HG03521 (cell line): ENCODE measurements around the gene SIPA1.

Experiments
- ATAC-seq: cut with Tn5 transposase; IDR thresholded peaks from one replicate; pipeline ENCODE4 v1.9.1; 2021; ENCODE audit warnings: mild to moderate bottlenecking, moderate library complexity; ENCODE audit not compliant: unreplicated experiment

The SIPA1 gene, protein sequence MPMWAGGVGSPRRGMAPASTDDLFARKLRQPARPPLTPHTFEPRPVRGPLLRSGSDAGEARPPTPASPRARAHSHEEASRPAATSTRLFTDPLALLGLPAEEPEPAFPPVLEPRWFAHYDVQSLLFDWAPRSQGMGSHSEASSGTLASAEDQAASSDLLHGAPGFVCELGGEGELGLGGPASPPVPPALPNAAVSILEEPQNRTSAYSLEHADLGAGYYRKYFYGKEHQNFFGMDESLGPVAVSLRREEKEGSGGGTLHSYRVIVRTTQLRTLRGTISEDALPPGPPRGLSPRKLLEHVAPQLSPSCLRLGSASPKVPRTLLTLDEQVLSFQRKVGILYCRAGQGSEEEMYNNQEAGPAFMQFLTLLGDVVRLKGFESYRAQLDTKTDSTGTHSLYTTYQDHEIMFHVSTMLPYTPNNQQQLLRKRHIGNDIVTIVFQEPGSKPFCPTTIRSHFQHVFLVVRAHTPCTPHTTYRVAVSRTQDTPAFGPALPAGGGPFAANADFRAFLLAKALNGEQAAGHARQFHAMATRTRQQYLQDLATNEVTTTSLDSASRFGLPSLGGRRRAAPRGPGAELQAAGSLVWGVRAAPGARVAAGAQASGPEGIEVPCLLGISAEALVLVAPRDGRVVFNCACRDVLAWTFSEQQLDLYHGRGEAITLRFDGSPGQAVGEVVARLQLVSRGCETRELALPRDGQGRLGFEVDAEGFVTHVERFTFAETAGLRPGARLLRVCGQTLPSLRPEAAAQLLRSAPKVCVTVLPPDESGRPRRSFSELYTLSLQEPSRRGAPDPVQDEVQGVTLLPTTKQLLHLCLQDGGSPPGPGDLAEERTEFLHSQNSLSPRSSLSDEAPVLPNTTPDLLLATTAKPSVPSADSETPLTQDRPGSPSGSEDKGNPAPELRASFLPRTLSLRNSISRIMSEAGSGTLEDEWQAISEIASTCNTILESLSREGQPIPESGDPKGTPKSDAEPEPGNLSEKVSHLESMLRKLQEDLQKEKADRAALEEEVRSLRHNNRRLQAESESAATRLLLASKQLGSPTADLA

DNA sequence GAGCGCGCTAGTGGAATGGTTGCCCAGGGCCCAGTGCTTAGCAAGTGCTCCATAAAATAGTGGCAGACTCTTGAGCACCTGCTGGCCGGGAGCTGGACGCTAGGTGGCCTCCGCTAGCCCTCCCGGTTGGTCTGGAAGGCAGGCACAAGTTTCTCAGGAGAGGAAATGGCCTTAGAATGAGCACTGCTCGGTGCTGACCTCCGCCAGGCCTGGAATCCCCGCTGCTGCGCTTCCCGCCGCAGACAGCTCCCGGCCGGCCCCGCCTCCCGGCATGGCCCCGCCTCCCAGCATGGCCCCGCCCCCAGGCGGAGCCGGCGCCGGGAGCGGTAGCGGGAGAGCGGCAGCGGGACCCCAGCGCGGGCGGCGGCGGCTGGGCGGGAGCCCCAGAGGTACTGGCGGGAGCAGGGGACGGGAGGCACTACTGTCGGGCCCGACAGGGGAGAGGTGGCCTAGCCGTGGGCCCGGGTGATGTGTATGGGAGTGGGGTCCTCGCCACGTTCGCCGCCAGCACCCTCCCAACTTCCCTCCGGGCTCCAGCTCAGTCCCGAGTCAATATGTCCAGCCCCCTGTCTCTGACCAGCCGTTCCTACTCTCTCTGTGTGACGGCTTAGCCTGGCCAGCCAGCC lies at the start of gene SIPA1:
Gene SIPA1 (plus strand): TSS at position 308 of the 626 bp plus-strand sequence. CDS start 2,821 bp downstream, outside the sequence.
- ATAC-seq, result peak; percentile 30

DNA sequence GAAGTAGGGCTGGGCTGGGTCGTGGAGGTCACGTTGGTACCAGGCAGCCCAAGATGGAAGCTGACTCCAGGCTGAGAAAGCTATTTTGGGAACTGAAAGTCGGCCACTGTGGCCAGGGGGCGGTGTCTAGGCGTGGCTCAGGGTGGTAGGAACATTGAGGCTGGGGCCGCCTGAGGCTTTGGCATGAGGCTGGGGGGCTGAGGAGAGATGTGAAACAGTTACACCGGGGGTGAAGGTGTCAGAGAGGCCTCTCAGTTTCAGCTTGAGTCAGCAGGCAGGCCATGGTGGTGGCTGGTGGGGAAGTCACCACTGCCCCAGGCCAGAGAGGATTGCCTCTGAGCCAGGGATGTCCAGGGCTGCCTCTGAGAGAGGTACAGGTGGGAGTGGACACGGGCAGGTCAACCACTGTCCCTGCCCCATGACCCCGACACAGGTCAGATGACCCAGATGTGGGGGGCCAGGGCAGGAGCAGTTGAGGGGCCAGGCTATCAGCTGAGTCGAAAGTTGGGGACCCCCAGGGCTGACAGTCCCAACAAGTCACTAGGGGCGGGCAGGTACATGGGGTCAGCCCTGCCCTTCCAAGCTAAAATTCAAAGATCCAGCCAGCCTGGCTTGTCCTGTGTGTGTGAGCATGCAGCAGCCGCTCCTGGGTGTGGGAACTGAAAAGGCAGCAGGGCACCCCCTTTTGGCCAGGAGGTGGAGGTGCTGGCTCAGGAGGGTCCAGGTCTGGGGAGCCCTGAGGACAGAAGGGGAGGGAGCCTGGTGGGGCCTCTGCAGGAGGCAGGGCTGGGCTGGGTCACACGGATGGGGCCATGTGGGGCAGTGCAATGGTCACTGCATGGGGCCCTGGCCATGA lies 49.5 kb upstream of the SIPA1 start:
- ATAC-seq, result peak; percentile 78

DNA sequence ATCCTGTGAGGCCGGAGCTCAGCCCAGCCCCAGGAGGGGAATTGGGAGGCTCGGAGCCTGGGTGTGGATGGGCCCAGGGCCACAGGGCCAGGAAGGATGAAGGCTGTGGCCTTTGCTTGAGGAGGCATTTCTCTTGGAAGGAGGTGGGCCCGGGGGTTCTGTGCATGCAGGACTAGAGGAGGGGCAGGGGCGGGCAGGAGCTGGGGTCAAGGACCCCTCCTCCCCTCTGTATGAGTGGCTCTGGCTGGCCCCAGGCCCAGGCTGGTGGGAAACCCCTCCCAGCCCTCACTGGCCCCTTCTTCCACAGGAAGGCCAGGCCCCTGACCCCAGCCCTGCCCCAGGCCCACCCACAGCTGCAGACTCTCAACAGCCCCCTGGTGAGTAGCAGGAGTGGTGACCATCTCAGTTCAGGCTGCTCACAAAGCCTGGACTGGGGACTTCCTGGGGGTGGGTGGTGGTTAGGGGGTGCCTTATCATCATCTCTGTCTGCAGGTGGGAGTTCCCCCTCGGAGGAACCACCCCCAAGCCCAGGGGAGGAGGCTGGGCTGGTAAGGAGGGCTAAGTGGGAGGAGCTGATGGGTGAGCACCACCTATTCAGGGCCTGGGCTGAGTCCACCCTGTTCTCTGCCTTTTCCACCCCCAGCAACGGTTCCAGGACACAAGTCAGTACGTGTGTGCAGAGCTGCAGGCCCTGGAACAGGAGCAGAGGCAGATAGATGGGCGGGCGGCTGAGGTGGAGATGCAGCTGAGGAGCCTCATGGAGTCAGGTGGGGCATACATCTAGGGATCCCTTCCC lies 48.3 kb upstream of the SIPA1 start:
- ATAC-seq, result no peak

GRCh38 chr11:65590240-65590738 lies 47.6 kb upstream of the SIPA1 start:
- no peak for ATAC-seq

GRCh38 chr11:65591939-65592857 lies 45.7 kb upstream of the SIPA1 start:
- no peak for ATAC-seq

DNA sequence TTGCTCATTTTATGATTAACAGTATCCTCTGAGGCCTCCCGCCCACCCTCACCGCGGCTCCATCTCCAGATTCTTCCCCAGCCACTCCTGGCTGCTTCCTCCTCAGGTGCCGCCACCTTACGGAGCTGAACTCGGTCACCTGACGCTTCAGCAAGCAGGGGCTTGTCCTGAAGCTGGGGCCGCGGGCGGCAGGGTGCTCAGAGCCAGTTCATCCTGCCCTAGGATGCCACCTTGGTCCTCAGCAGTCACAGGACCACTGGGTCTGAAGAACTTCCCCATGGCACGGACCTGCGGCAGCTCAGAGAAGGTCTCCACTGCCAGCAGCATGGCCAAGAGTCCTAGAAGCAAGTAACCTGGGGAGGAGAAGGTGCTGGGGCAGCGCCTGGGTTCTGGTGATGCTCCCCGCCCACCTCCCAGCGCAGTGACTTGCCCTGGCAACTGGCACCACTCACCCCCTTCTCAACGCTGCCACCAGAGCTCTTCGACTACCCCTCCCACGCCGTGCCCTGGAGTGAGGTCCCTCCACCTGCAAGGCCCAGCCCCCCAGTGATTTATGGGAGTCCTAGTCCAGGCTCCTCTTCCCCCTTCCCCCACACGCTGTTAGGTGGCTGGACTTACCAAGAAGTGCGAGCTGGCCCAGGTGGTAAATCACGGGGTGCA lies 44.9 kb upstream of the SIPA1 start:
- no peak for ATAC-seq

- no peak for ATAC-seq
Observed at GRCh38 chr11:65593518-65594414, 44.1 kb upstream of the SIPA1 start.

DNA sequence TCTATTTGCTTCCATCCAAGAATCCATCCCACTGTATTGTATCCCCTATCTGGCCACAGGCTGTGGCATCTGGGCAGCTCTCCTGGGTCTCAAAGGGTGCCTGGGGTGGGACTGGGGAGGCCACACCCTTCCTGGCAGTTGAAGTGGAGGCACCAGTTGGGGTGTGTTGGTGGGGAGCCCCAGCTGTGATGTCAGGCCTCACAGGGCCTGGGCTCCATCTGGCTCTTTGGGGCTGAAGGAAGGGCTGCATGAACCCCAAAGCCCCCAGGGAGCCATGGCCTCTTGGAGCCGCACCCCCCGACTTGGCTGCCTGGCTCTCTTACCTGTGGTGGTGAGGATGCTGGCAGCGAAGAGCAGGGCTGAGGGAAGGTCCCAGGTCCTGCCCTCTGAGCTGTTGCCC lies 42.8 kb upstream of the SIPA1 start:
- no peak for ATAC-seq

DNA sequence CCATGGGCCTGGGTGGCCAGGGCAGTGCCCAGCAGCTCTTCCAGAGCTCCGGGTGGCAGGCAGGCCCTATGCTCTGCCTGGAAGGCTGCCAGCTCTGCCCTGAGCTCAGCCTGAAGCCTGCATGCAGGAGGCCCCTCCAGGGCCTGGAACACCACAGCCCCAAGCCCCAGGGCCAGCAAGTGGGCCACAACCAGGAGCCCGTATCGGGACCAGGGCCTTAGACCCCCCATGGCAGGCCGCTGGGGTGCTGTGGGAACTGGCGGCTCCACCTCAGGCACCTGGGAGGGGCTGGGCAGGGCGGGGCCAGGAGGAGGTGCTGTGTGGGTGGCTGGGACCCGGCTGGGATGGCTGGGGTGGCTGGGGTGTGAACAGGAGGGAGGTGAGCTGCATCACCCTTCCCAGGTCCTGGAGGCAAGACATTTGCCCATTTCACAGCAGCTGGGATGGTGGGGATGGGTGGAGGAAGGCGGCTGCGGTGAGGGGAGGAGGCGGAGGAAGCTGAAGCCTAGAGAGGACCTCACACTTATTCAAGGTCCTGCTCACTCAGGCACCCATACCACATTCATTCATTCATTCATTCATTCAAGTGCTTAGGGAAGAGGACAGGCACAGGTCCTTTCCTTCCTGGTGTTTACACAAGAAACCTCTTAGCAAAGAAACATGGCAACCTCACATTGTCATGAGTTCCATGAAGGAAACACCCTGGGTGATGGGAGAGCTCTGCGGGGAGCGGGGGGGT lies 42.2 kb upstream of the SIPA1 start, which contains the start of gene KCNK7:
Gene KCNK7 (minus strand): TSS at position 258 of the 739 bp plus-strand sequence. CDS start 28 bp downstream, at position 230.
- ATAC-seq, result no peak

DNA sequence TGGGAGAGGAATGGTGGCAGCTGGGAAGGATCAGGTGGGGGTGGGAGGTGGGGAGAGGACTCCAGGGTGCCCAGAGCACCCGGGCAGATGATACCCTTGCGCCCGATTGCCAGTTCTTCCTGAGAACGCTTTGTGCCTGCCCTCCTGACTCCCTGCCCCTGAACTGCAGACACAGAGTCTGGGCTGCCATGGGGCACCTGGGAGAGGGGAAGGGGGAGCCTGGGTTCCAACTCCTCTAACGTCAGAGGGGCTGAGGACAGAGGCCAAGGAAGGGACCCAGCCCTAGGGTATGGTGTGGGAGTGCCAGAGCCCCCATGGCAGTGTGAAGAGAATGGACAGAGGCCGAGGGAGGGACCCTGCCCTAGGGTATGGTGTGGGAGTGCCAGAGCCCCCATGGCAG lies 41.4 kb upstream of the SIPA1 start:
- ATAC-seq, result no peak

GRCh38 chr11:65598258-65598699 lies 39.6 kb upstream of the SIPA1 start:
- no peak for ATAC-seq

DNA sequence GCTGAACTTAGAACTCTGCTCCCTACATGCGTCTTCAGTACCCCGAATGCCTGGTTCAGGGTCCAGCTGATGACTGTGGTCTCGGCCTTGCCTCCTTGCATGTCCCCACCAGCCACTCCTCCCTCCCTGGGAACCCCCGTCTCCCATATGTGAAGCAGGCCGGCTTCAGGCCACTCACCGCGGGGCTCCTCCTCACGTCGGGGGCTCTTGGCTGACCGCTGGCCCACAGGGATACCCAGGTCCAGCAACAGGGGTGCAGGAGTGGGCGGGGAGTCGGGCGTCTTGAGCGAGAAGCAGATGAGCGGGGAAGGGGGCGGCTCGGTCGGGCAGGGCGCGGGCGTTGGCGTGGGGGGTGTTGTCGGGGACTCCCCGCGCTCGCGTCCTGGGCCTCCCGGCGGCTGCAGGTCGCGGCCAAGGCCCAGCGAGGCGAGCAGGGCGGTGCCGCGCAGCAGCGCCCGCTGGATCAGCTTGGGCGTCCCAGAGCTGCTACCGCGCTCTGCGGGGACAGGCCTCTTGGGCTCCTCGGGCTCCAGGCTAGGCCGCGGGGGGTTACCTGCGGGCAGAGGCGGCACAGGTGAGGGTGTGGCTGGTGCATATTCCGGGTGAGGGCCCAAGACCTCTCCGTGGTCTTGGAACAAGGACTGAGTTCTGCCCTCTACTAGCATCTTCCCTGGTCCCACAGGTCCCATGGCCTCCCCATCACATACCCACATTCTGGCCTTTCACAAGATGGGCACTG lies 38.5 kb upstream of the SIPA1 start:
- ATAC-seq, result no peak

- no peak for ATAC-seq
Observed at GRCh38 chr11:65599955-65600246, 38.0 kb upstream of the SIPA1 start.

- ATAC-seq, result no peak
Observed at GRCh38 chr11:65604258-65604657, 33.6 kb upstream of the SIPA1 start.
